ENCODE data around the gene CELF2.

The CELF2 gene

DNA sequence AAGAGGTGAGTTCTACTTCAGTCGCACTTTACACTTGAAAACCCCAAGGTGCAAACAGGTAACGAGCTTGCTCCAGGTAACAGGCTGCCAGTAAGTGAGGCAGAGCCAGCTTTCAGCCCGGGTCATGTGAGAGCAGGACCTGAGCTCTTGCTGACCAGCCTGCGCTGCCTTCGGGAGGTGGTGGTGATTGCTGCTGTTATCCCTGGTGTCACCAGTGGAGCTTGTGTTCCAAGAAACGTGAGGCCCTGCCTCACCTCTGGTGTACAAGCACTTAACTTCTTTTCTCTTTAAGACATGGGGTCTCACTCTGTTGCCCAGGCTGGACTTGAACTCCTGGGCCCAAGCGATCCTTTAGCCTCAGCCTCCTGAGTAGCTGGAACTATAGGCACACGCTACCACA, 265.0 kb downstream of the CELF2 start:
- no peak for DNase-seq

DNA sequence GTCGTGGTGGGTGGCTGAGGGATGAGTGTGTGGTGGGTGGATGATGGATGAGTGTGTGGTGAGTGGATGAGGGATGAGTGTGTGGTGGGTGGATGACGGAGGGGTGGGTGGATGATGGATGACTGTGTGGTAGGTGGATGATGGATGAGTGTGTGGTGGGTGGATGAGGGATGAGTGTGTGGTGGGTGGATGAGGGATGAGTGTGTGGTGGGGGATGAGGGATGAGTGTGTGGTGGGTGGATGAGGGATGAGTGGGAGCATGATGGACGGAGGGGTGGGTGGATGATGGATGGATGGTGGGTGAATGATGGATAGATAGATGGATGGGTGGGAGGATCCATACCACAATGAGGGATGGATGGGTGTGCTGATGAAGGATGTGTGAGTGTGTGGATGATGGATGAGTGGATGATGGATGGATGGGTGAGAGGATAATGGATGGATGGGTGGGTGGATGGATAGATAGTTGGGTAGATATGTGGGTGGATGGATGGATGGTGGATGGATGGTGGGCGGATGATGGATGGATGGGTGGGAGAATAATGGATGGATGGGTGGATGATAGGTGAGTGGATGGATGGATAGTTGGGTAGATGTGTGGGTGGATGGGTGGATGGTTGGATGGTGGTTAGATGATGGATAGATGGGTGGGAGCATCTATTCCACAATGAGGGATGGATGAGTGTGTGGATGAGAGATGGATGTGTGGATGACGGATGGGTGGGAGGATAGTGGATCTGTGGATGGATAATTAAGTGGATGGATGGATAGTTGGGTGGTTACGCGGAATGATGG, 266.8 kb downstream of the CELF2 start:
- DNase-seq, result no peak

DNA sequence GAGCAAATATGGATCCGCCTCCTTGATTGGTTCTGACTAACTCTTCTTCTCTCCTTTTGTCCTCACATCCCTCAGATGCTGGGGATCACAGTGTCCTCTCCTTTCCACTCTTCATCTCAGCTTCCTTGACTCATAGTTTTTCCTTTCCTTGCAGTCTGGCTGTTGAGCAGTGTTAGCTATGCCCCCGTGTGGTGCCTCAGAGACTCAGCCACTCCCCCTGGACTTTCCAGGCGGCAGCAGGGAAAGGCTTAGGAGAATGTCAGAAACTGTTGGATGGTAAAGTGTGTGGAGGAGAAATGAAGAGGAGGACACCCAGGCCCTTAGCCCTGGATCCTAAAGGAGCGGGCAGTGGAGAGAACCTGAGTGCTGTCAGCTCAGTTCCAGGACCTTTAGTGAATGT, 267.5 kb downstream of the CELF2 start:
- no peak for DNase-seq

DNA sequence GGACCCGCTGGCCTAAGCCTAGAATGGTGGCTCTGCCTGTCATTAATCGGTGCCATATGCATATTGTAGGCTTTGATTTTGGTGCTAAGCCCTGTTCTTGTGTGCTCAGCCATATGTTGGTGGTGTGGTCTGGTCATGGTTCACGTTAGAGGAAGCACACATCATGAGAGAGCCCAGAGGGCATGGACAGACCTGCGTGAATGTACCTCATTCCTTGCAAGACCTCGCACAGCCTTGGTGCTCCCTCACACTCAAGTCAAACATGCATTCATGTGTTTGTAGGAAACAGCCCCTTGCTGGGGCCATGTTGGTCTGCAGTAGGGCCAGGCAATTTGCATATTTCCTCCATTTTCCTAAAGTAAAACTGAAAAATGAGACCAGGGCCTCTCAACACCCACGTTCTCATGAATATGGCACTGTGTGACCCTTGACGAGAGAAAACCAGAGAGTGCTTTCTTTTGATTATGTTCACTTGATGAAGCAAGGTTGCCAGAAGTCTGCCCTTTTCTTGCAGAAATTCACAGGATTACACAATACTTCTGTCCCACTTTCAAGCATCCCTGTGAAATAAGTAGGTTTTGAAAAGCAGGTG, 268.7 kb downstream of the CELF2 start:
- DNase-seq, result no peak

DNA sequence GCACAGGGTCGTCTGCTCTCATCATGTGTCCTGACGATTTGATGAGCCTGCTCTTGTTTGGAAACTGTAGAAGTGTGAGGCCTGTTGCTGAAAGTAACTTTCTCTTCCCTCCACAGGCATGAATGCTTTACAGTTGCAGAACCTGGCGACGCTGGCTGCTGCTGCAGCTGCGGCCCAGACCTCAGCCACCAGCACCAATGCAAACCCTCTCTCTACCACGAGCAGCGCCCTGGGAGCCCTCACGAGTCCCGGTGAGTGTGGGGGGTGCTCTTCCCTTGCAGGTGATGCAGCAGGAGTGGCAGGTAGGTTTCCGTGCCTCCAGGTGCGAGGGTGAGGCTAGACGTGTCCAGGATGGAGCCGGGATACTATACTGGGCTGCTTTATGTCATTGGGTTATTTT, 270.6 kb downstream of the CELF2 start:
- no peak for DNase-seq

DNA sequence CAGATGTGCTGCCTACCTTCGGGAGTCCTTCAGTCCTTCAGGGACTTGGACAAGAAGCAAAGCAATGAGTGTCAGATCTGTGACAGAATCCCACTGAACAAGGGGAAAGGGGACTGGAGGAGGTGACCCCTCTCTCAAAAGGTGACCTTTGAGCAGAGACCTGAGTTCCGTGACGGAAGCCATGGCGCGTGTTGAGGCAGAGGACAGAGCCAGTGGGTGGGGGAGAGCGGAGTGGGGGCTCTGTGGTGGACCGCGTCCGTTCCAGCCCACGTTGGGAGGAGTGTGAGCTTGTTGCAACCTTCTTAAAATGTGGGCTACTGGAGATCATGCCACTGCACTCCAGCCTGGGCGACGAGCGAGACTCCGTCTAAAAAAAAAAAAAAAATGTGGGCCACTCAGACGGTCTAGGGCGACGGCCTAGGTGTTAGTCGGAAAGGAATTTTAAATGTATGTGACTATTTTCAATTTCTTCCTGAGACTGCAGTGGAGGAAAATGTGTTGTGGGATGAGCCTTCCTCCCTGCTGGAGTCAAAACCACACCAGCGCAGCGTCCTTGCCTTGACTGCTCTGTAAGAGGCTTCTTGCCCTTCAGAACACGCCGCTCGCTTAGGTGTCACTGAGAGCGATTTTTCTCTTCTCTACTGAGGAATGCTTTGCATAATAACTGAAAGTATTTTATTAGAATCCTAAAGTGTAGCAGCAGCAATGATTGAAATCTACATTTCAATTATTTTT, 272.7 kb downstream of the CELF2 start:
- no peak for DNase-seq

DNA sequence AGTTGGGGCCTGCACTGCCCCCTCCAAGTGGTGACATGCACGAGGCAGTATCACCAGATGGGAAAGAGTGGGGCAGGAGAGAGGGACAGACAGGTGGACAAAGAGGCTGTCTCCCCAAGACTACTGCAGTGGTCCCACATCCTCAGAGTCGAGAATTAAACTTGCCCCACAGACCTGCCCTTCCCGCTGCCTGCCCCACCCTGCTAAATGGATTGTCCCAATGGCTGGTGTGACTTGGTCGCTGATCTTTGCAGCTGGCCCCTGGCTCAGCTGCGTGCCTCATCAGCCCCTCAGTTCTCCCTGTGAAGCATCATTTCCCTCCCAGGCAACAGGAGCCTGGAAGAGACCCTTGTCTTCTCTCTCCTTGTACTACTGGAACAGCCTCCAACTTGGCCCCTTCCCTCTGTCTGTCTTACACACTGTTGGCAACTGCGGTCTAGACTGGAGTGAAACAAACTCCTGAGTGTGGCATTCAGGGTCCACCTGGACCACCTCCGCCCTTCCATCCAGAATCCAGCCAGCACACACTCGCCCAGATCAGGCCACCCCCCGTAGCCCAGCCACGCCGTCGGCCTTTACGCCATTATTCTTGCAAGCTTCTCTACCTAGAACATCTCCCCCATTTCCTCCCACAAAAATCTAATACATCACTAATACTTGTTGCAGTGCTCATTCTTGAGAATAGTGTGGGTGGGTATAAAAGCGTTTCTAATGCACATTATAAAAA, 275.1 kb downstream of the CELF2 start:
- no peak for DNase-seq

DNA sequence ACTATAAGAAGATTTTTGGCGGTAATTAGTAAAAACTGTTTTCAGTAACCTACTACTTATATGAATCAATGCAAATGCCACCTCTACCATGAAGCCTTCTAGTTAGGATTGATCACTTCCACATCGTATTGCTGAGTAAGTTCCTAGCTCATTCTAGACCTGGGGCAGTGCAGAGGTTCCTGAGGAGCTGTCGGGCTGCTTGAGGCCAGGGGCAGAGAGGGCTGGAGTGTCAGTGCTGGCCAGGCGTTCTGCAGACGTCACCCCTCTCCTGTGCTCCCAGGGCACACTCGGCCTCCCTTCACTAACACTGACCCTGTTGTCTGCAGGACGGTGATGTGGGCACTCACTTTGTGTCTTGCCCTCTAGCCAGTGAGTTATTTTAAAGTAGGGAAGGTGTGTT, 275.7 kb downstream of the CELF2 start:
- no peak for DNase-seq

DNA sequence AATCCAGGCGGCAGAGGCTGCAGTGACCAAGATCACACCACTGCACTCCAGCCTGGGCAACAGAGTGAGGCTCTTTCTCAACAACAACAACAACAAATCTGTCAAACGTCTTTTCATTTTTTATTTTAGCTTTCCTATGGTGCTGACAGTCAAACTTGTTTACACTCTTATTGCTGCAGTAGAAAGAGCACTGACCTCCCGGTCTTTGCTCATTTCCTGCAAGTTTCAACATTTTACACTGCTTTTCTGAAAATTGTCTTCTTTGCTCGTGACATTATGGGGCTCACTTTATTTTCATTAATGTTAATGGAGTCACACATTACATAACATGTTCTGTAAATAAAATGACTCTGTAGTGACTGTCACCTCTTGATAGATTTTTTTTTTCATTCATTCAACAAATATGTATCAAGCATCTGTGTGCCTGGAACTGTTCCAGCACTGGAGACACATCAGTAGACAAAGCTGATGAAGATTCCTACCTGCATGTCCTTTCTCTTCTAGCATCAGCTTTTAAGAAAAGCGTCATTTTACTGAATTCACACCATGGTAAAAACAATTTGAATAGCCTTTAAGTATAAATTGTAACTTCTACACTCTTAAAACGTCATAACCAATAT, 277.3 kb downstream of the CELF2 start:
- DNase-seq, result no peak

DNA sequence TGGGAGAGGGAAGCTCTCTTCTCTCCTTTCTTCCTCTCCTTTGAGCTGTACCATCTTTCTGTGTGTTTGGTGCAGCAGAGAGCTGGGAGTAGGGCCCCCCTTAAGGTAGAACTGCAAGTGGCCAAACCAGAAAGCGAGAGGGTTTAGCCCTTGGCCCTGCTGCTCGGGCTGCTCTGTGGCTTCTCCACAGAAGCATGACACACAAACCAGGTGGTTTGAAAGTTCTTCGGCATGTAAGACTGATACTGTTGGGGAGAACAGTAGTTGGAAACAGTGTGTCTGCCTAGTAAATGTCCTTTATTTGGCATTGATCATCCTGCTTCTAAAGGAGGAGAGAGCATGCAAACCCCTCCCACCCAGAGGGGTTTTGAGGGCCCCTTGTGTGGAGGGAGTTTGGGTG, 277.8 kb downstream of the CELF2 start:
- no peak for DNase-seq

DNA sequence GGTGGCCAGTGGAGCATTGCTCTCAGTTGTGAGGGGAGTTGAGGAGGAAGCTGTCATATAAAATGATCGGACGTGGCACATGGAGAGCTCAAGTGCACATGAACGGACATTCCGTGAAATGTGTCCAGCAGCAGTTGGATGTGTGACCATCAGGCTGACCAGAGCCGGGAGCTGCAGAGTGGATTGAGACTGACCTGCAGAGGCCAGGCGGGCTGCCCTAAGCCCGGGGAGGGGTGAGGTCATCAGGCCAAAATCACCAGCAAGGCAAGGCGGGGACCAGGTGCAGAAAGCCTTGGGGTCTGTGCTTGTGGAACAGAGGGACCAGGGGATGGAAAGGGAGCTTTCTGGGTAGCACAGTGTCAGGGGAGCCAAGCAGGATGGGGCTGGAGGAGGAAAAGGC, 279.5 kb downstream of the CELF2 start:
- DNase-seq, result no peak

DNA sequence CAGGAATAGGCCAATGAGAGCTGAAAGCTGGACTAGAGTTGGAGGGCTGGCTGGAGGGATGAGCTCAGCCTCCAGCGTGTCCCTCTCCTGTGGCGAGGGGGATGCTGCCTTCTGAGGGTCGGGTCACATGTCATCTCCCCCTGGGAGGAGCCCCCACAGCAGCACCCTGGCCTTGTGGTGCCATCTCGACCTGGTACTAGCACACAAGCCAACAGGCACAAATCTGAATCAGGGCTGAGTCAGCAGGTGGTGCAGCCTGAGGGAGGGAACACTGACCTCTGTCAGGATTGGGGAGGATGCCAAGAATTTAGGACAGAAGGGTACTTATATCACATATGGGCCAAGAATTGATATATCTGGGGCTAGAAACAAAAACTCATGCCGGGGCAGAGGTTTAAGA, 280.4 kb downstream of the CELF2 start:
- DNase-seq, result peak; percentile 4

DNA sequence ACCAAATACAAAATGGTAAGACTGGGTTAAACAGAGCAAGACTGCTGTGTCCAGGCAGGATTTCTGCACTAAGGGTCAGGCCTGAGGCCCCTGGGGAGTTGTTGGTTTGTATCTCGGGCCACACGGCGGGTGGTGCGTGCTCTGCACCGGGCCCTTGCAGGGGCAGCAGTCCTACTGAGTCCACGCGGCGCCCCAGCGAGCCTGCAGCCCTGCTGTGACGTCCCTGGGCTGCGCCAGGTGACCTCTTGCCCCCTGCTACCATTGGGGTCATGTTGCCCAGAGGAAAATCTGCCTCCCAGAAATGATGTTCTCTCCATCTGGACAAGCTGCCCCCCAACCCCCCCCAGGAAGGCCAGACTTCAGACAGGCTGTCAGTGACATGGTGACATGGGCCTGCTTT, 281.5 kb downstream of the CELF2 start:
- DNase-seq, result no peak

DNA sequence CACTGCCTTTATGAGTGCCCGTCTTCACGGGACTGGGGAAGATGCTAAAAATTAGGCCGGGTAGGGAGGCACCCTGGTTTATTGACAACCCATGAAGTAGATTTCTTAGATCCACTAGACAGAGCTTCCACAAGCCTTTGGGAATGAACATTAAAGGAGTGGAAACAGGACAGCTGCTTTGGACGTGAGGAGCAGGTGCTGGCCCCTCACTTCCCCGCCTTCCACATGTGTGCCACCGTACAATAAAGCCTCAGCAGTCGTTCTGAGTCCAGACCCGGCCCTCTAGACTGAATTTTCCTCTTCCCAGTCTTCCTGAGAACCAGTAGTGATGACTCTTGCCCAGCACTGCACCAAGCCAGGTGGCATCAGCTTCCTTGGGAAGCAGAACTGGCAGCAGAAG, 282.4 kb downstream of the CELF2 start:
- no peak for DNase-seq

DNA sequence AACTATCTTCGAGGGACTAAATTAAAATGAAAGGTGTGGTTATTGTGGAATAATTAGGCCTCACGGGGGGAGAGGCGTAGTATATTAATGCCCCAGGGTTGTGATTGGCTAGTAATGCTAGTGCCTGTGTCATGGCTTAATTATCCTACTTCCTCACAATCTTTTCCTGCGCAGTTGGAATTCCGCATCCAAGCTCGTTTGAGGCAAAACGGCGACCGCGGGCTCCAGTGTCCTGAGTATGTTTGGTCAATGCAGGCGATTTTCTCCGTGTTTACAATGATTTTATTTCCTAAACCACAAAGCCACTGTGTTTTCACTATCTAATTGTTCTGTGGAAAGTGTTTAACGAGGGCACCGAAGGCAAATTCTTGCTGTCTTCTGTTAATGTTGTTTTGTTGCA, 282.9 kb downstream of the CELF2 start:
- DNase-seq, result no peak

DNA sequence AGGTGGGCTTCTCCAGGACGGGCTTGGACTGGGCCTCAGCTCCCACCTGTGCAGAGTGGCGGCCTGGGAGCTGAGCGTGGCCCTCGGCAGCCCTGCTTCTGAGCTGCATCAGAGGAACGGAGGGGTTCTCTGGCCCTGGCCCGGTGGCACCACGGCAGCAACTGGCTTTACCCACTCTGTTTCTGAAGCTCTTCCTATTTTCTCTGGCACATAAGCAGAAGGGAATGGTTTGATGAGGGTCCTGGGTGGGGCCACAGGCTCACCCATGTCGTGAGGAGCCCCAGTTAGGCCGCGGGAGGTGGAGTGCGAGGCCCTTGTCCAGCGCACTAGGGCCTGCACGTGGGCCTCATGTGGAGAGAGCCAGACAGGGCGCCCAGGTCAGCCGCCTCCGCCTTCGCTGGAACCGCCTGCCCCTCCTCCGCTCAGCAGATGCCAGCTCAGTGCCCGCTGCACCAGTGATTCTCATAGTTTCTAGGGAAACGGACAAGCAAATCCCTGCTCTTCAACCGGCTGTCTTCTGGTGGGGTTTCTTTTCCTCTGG, 284.0 kb downstream of the CELF2 start:
- DNase-seq, result no peak

DNA sequence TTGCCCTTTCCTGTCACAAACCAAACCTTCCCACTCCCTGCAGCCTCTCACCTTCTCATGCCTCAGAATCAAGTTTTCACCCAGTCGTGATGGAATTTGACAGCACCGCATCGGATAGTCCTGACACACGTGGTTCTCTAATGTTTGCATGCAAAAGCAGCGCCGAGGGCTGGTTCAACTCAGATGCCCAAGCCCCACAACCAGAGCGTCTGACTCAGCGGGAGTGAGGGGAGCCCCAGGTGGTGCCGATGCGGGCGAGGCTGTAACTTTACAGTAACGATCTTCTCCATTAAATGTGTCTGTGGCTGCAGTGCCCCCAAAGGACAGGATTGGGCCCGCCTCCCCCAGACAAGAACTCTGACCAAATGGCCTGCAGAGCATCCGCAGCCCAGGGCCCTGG, 284.5 kb downstream of the CELF2 start:
- no peak for DNase-seq

DNA sequence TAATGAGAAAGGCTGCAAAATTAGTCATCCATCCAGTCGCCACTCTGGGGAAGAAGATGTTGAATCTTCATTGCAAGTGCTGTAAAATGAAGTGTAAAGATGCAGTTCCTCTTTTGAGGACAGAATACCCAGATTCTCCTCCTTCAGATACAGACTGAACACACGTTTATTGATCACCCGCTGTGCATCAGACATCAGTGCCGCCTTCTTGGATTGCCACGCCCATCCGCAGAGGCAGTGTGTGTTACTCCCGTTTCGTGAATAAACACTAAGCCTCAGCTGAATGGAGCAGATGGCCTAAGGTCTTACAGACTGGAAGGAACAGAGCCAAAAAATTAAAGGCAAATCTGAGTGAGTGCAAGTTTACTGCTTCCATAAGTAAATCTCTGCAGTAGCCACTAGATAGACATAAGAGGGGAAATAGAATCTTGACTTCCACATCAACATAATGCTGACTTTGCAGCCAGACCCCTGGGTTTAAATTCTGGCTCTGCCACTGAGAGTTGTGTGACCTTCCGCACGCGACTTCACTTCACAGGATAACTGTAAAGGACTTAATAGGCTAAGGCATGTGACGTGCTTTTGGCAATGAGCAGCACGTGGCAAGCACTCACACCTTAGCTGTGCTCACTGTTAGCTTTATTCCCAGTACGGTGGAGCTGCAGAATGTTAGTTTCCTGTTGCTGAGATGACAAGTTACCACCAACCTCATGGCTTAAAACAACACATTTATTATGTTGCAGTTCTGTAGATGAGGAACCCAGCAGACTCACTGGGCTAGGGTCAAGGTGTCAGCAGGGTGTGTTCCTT, 285.9 kb downstream of the CELF2 start:
- DNase-seq, result no peak

DNA sequence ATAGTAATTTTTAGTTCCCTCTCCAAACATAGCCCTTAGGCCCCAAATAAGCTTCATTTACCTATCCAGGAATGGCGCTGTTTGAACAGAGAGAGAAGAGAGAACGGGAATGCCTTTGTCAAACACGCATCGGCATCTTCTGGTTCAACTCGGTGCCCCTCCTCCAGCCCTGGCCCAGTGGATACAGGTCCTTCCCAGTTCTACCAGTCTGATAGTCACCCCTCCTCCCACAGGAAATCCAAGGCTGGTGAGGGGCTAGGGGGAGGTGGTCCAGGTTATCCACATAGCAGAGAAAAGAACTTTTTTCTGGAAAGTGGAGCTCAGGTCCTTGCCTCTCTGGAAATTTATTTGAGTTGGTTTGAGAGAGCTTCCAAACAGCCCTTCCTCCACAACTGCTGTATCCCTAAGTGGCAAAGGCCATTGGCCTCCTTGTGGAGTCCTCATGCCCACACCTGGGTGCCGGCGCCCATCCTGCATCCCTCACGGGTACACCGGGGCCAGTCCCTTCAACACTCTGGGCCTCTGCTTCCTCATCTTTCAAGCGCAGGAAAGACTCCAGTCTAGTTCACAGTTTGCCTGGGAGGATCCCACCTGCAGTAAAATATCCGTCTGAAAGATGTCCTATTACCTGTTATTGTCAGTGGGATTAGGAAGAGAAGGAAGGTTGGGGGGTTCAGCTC, 287.4 kb downstream of the CELF2 start:
- DNase-seq, result no peak

DNA sequence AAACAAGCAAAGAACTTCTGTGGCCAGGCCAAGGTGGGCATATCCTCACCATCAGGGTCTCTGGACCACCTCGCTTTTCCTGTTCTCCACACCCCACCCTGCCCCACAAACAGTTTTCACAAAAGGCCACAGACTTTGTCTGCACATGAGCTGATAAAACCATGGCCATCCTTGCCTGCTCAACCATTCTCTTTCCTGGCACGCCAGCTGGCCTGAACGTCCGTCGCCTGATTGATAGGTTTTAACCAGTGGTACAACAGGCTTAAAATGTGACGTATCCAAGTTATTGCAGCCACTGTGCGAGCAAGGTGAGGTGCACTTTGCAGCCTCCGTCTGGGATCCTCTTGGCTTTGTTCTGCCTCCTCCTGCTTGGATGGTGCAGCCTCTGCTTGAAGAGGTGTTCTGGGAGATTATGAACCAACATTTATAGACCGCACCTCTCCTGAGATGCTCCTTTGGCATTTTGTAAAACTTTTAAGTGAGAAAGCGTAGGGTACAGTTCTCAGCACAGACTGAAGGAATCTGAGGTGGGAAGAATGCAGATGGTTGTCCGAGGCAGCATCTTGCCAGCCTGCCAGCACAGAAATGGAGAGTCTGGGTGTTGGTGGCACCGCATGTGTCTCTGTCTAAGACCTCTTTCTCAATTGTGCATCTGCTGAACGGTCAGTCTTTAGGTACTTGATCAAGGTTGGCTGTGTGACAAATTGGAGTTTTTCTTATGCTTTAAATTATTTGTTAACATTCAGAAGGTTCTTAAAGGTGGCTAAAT, 288.3 kb downstream of the CELF2 start:
- DNase-seq, result no peak

DNA sequence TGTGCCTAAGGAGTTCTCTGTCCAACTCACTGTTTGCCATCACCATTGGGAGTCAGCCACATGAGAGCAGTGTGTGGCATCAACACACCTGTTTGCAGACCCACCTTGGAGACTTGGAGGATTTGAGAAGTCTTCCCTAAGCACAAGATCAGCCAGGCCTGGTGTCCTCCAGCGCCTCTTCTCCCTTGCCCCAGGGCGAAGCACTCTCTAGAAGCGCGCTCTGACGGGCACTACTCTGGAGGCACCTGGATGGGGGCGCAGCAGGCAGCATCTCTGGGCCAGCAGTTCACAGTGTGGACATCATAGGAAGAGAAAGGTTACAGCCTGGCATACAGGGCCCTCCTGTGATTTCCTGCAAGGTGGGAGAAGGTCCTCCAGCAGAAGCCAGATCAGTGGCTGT, 289.3 kb downstream of the CELF2 start:
- DNase-seq, result no peak

All from kidney glomerular epithelial cell (primary cell).